ENCODE measurements around the gene MPPE1.
A peak's percentile ranks its signal among the peaks of the same experiment; 100 is the strongest.
"Not testable (repeated sequence)": the region's sequence is repeated elsewhere in the genome, so short reads cannot be mapped to it uniquely, and the experiment has no call there.

Gene MPPE1, protein sequence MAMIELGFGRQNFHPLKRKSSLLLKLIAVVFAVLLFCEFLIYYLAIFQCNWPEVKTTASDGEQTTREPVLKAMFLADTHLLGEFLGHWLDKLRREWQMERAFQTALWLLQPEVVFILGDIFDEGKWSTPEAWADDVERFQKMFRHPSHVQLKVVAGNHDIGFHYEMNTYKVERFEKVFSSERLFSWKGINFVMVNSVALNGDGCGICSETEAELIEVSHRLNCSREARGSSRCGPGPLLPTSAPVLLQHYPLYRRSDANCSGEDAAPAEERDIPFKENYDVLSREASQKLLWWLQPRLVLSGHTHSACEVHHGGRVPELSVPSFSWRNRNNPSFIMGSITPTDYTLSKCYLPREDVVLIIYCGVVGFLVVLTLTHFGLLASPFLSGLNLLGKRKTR

DNA sequence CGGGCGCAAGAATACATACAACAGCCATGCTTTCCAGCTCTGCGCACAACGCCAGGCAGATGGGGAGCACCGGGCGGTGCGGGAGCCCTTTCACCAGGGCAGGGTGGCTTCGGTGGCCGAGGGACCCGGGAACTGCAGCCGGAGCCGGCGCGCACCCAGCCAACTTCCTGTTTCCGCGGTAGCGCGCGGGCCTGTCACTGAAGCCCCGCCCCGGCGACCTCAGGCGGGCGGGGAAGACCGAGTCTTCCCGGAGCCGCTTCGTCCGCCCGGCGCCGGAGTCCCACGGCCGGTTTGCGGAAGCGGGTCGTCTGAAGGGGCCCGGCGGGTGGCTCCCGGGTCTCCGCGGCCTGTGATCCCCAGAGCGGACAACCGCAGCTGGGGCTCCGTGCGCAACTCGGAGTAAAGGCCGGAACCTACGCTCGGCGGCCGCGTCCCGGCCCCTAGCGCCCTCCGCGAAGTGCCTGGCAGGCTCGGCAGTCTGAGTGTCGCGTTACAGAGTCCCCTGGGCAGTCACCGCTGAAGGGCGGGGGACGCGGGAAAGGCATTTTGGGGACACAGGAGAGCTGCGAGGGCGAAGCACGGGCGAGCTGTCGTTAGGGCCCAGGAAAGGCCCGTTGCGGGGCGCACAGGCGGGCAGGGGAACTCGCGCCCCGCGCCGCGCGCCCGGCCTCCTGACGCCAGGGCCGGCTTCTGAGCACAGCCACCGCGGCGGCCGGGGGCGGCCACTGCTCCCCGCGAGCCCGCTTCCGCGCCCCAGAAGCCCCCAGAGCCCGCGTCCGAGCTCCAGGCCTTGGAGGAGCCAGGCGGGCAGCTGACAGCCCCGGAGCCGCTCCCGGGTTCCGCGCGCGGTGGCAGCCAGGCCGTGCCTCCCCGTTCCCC, at the start of gene MPPE1:
MPPE1 (minus strand) TSS at position 136 of the 879 bp plus-strand sequence. CDS start 11,053 bp downstream, outside the sequence.
- DNase-seq (ENCODE audit: low spot score), result peak; percentile 97

DNA sequence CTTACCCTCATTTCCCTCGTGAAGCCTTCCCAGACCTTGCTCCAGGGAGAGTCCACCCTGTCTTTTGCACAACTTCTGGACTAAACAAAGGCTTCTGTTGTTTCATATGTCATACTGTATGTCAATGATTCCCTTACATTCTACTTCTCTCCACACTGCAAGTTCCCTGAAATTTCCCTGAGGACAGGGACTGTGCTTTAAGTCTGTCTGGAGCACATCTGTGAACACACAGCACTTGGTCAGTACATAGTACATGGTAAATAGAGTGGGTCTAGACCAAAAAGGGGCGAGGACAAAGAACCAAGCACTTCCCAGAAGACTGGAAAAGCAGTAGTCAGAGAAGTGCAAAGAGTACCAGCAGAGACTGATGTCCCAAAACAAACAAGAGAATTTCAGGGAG, 49.5 kb upstream of the MPPE1 start:
- no peak for DNase-seq (ENCODE audit: low spot score)

- no peak for DNase-seq (ENCODE audit: low spot score)
Observed at GRCh38 chr18:11956371-11957308, 48.5 kb upstream of the MPPE1 start.

GRCh38 chr18:11955239-11956029, 47.3 kb upstream of the MPPE1 start:
- DNase-seq (ENCODE audit: low spot score), result peak; percentile 88

DNA sequence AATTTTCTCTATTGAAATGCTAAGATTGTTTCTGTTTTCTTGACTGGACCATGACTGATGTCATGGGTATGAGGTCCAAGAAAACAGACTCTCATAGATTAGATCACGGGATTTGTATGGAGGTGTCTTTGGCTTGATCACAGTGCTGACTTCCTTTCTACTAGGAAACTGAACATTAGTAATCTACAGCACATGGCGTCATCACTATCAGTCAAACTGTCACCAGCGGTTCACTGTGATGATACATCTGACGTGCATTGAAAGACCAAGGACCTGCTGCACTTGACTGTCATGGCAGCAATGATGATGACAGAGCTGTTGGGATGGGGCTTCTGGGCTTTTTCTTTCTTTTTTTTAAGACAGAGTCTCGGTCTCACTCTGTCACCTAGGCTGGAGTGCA, 45.0 kb upstream of the MPPE1 start:
- no peak for DNase-seq (ENCODE audit: low spot score)

GRCh38 chr18:11951390-11951851, 43.3 kb upstream of the MPPE1 start:
- no peak for DNase-seq (ENCODE audit: low spot score)

- no peak for DNase-seq (ENCODE audit: low spot score)
Observed at GRCh38 chr18:11950824-11951223, 42.7 kb upstream of the MPPE1 start.

DNA sequence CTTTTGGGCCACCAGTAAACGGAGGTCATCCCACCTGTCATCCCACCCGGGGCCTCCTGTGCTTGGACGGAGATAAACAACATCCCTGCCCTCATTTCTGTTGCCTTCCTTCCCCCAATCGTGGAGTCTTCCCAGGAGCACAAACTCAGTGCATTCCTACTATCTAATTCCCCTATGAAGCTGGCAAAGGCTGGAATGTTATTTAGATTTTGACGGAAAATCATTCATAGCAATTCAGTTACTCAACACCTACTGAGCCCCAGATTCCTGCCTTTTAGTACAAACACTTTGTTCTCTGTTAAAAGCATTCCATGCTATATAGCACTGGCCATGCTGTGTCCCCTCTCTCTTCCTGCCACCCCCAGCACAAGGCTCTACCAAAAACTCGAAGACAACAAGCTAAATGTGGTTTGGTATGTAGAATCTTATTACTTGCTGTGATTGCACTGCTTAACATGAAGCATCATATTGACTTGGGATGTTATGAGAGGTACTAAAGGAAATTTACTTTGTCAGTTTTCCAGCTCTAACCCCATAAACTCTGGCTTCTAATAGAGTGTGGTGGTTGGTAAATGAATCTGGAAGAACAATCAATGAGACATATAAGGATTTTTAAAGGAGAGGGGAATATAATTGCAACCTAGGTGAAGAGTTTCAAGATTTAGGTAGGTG, 40.9 kb upstream of the MPPE1 start:
- no peak for DNase-seq (ENCODE audit: low spot score)

- peak; percentile 82 for DNase-seq (ENCODE audit: low spot score)
Observed at GRCh38 chr18:11947214-11948191, 39.4 kb upstream of the MPPE1 start.

GRCh38 chr18:11946756-11947155, 38.6 kb upstream of the MPPE1 start:
- no peak for DNase-seq (ENCODE audit: low spot score)

GRCh38 chr18:11945834-11946659, 37.9 kb upstream of the MPPE1 start:
- DNase-seq (ENCODE audit: low spot score), result not testable (repeated sequence)

DNA sequence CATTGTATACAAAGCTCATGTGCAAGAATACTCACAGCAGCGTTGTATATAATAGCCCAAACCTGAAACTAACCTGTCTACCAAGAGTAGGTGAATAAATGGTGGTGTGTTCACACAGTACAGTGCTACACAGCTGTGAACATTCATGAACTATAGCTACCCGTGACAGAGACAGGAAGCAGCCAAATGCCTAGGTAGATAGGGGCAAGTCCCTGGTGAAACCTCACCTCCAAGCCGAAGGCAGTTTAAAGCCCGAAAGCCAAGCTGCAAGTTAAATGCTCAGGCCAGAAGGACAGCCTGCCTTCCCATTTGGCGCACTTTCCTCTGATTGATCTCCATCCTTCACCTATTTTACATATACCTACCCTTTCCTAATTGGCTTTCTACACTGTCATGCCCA, 36.7 kb upstream of the MPPE1 start:
- DNase-seq (ENCODE audit: low spot score), result no peak

GRCh38 chr18:11944252-11944651, 36.1 kb upstream of the MPPE1 start:
- no peak for DNase-seq (ENCODE audit: low spot score)

DNA sequence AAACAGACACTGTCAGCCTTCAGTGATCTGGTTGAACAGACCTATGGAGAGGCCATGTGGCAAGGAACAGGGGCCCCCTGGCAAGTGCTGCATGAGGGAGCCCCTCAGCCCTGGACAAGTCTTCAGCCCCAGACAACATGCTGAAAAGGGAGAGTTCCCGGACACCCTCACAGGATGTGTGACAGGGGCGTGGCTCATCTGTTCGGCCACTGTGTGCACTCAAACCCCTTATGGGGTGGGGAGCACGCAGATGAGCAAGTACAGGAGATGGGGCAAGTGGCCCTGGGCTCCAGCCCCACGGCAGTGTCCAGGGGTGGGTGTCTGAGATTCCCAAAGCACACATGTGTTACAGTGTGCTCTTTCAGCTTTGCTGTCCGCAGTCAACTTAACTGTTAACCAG, 35.4 kb upstream of the MPPE1 start:
- no peak for DNase-seq (ENCODE audit: low spot score)

DNA sequence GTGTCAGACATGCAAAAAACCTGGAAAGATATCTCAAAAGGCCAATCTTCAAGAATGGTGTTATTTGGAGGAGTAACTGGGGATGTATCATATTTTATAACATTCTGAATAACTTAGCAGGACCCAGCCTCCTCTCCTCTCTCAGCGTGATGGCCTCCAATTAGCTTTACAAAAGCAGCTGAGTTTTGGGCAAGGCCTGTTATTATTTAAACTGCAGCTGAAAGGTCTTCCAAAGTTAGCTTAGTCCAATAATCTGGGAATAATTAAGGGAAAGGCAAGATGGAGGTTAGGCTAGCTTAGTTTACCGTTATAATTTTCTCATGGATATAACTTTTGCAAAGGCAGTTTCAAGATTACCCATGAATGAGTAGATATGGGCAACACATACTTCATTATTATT, 32.8 kb upstream of the MPPE1 start:
- no peak for DNase-seq (ENCODE audit: low spot score)

- DNase-seq (ENCODE audit: low spot score), result peak; percentile 91
Observed at GRCh38 chr18:11937874-11938478, 29.9 kb upstream of the MPPE1 start.

DNA sequence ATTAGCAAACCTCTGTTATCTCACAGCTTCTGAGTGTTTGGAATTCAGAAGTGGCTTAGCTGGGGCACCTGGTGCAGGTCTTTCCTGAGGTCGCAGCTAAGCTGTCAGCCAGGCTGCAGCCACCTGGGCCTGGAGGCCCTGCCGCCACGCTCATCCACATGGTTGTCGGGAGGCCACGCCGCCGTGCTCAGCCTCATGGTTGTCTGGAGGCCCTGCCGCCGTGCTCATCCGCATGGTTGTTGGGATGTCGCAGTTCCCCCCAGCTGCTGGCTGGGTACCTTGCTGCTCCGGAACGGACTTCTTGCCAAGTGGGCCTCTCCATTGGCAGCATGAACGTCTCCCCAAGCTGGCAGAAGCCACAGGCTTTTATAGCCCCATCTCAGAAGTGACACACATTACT, 24.3 kb upstream of the MPPE1 start:
- DNase-seq (ENCODE audit: low spot score), result no peak

GRCh38 chr18:11927497-11927896, 19.4 kb upstream of the MPPE1 start:
- DNase-seq (ENCODE audit: low spot score), result no peak
